ENCODE results near the gene STOX2.

- TF ChIP-seq CTCF (IDR thresholded peaks at IDR 0.05), result no peak
- no peak for TF ChIP-seq POLR2AphosphoS5 (IDR thresholded peaks at IDR 0.05)
- no peak for TF ChIP-seq POLR2A (IDR thresholded peaks at IDR 0.05)
Observed at GRCh38 chr4:184016759-184017668, 111.9 kb downstream of the STOX2 start.
